Subcutaneous abdominal adipose tissue (tissue), 5 donors: ENCODE results near the gene ZNF839.
A peak's percentile ranks its signal among the peaks of the same experiment; 100 is the strongest.
"Not testable (repeated sequence)": the region's sequence is repeated elsewhere in the genome, so short reads cannot be mapped to it uniquely, and the experiment has no call there.

ENCODE experiments used
- H3K27ac ChIP-seq: one replicate; pipeline ENCODE4 v1.7.0; 2013; ENCODE audit warnings: low read depth, mild to moderate bottlenecking, inconsistent platforms, low read length, moderate library complexity
- H3K27me3 ChIP-seq, 5 donors: one replicate each; pipeline ENCODE4 v1.7.0; 2013; ENCODE audit warnings: low read length in 5 of 5, inconsistent platforms in 1 of 5; ENCODE audit not compliant: control insufficient read depth in 5 of 5, insufficient read depth in 4 of 5
- H3K36me3 ChIP-seq, 5 donors: one replicate each; pipeline ENCODE4 v1.7.0; 2013; ENCODE audit warnings: low read length in 5 of 5; ENCODE audit not compliant: control insufficient read depth in 5 of 5, insufficient read depth in 5 of 5
- H3K4me1 ChIP-seq, 5 donors: one replicate each; pipeline ENCODE4 v1.7.0; 2013; ENCODE audit warnings: low read length in 5 of 5, mild to moderate bottlenecking in 3 of 5, moderate library complexity in 1 of 5; ENCODE audit not compliant: control insufficient read depth in 5 of 5, insufficient read depth in 5 of 5
- H3K4me3 ChIP-seq, 5 donors: one replicate each; pipeline ENCODE4 v1.7.0; 2013; ENCODE audit warnings: low read length in 5 of 5, low read depth in 1 of 5
- H3K9ac ChIP-seq, 5 donors: one replicate each; pipeline ENCODE4 v1.7.0; 2013; ENCODE audit warnings: low read length in 5 of 5, mild to moderate bottlenecking in 4 of 5, moderate library complexity in 3 of 5
- H3K9me3 ChIP-seq, 5 donors: one replicate each; pipeline ENCODE4 v1.7.0; 2013; ENCODE audit warnings: low read length in 5 of 5; ENCODE audit not compliant: control insufficient read depth in 5 of 5
- donor health status: healthy.
- donor health status: healthy.
- donor health status: healthy.
- donor health status: healthy.
- donor health status: healthy.

Gene ZNF839

GRCh38 chr14:102320671-102321455, 1.3 kb downstream of the ZNF839 start:
- Histone ChIP-seq H3K27ac (peak overlapping the region; percentile 89), H3K27me3 (no peaks in the 10 kb centered on the region), H3K4me3 (peak overlapping the region; percentile 83 to 91 (median 88)), H3K4me1 (peaks cover 3 to 51% (median 37%) of the 10 kb centered on the region in 5 donors), H3K9me3 (no peaks in the 10 kb centered on the region), H3K36me3 (peaks cover 0 to 6% (median 2%) of the 10 kb centered on the region in 5 donors), H3K9ac (peak overlapping the region; percentile 36 to 94 (median 88))

GRCh38 chr14:102321456-102322422, 2.2 kb downstream of the ZNF839 start:
- Histone ChIP-seq H3K36me3 (peaks cover 0 to 10% (median 8%) of the 10 kb centered on the region in 5 donors), H3K4me3 (no peak overlapping the region), H3K27ac (no peak overlapping the region), H3K4me1 (peaks cover 3 to 42% (median 28%) of the 10 kb centered on the region in 5 donors), H3K9ac (no peak overlapping the region), H3K27me3 (no peaks in the 10 kb centered on the region), H3K9me3 (no peaks in the 10 kb centered on the region)

DNA sequence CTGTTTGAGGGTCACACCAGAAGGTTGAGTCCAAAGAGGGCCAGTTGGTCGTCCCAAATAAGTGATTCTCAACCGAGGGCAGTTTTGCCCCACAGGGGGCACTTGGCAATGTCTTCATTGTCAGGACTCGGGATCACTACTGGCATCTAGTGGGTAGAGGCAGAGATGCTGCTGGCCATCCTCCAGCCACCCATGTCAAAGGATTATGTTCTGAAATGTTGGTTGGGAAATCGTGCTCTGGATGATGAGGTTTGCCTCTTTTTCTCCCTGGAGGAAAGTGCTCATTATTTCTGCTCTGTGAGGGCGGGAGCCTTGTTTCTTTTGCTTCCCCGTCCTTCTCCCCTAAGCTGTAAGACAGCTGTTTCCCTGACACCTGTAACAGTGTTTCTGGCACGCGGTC, 3.6 kb downstream of the ZNF839 start:
- peaks cover 0 to 10% (median 8%) of the 10 kb centered on the region in 5 donors for H3K36me3 ChIP-seq
- no peak overlapping the region for H3K4me3 ChIP-seq
- no peaks in the 10 kb centered on the region for H3K9me3 ChIP-seq
- no peak overlapping the region for H3K27ac ChIP-seq
- H3K27me3 ChIP-seq, result no peaks in the 10 kb centered on the region
- peak overlapping the region in 1 of 5 donors; percentile 29 for H3K9ac ChIP-seq
- H3K4me1 ChIP-seq, result peaks cover 3 to 35% (median 27%) of the 10 kb centered on the region in 5 donors

GRCh38 chr14:102325791-102326345, 6.3 kb downstream of the ZNF839 start:
- H3K27ac ChIP-seq, result no peak overlapping the region
- H3K9ac ChIP-seq, result no peak overlapping the region
- H3K9me3 ChIP-seq, result no peaks in the 10 kb centered on the region
- H3K4me1 ChIP-seq, result peaks cover 0 to 17% (median 12%) of the 10 kb centered on the region in 5 donors
- H3K4me3 ChIP-seq, result no peak overlapping the region
- no peaks in the 10 kb centered on the region for H3K27me3 ChIP-seq
- peaks cover 0 to 10% (median 8%) of the 10 kb centered on the region in 5 donors for H3K36me3 ChIP-seq

- H3K9me3 ChIP-seq, result no peaks in the 10 kb centered on the region
- H3K27me3 ChIP-seq, result no peaks in the 10 kb centered on the region
- H3K27ac ChIP-seq, result no peak overlapping the region
- no peak overlapping the region for H3K4me3 ChIP-seq
- H3K36me3 ChIP-seq, result peaks cover 0 to 12% (median 9%) of the 10 kb centered on the region in 5 donors
- no peak overlapping the region for H3K9ac ChIP-seq
- H3K4me1 ChIP-seq, result peaks cover 0 to 14% (median 11%) of the 10 kb centered on the region in 5 donors
Observed at GRCh38 chr14:102326583-102326982, 7.0 kb downstream of the ZNF839 start.

GRCh38 chr14:102329381-102329780, 9.8 kb downstream of the ZNF839 start:
- H3K9ac ChIP-seq, H3K4me3 ChIP-seq: not testable (repeated sequence)
- peaks cover 0 to 25% (median 14%) of the 10 kb centered on the region in 5 donors for H3K36me3 ChIP-seq

DNA sequence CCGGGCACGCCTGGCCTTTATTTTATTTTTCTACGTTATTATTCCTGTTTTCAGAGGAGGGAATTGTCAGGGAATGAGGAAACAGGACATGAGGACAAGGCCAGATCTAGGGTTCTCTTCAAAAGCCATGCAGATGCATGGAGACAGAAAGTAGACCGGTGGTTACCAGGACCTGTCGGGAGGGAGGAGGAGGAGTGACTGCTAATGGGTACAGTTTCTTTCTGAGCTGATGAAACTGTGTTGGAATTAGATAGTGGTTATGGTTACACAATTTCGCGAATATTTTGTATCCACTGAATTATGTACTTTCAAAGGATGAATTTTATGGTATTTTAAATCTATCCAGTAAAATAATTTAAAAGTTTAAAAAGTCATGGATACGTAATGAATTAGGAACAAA, 11.3 kb downstream of the ZNF839 start:
- H3K4me3 ChIP-seq, result no peak overlapping the region
- H3K9me3 ChIP-seq, result no peaks in the 10 kb centered on the region
- no peak overlapping the region for H3K9ac ChIP-seq
- peaks cover 2 to 28% (median 23%) of the 10 kb centered on the region in 5 donors for H3K4me1 ChIP-seq
- no peaks in the 10 kb centered on the region for H3K27me3 ChIP-seq
- H3K27ac ChIP-seq, result no peak overlapping the region
- peaks cover 0 to 28% (median 13%) of the 10 kb centered on the region in 5 donors for H3K36me3 ChIP-seq

More at GRCh38 chr14:102329381-102329780, 9.8 kb downstream of the ZNF839 start:
- H3K27me3 ChIP-seq, H3K9me3 ChIP-seq, H3K27ac ChIP-seq: not testable (repeated sequence)
- H3K4me1 ChIP-seq, result peaks cover 2 to 18% (median 15%) of the 10 kb centered on the region in 5 donors

DNA sequence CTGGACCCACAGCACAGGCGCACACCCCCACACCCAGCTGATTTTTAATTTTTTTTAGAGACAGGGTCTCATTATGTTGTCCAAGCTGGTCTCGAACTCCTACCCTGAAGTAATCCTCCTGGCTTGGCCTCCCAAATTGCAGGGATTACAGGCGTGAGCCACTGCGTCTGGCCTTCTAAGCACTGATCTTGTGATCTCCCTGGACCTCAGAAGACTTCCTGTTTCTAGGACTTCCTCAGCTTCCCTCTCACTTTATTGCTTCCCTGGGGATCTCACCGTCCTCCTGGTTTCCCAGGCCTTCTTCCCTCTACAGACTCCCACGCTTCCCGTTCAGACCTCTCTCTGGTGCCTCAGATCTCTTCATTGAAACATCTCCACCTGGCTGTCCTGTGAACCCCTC, 13.8 kb downstream of the ZNF839 start:
- Histone ChIP-seq H3K9ac (no peak overlapping the region), H3K36me3 (peaks cover 0 to 35% (median 20%) of the 10 kb centered on the region in 5 donors)

GRCh38 chr14:102333795-102334705, 14.5 kb downstream of the ZNF839 start:
- no peak overlapping the region for H3K4me3 ChIP-seq
- peaks cover 0 to 41% (median 26%) of the 10 kb centered on the region in 5 donors for H3K36me3 ChIP-seq
- H3K27ac ChIP-seq, result no peak overlapping the region
- no peaks in the 10 kb centered on the region for H3K27me3 ChIP-seq
- no peaks in the 10 kb centered on the region for H3K9me3 ChIP-seq
- peak overlapping the region in 1 of 5 donors; percentile 24 for H3K9ac ChIP-seq
- H3K4me1 ChIP-seq, result peaks cover 2 to 22% (median 19%) of the 10 kb centered on the region in 5 donors

More for the DNA sequence above, 13.8 kb downstream of the ZNF839 start:
- Histone ChIP-seq H3K27ac (no peak overlapping the region), H3K9me3 (no peaks in the 10 kb centered on the region), H3K4me1 (peaks cover 2 to 22% (median 19%) of the 10 kb centered on the region in 5 donors), H3K27me3 (no peaks in the 10 kb centered on the region), H3K4me3 (no peak overlapping the region)
